HG03469 (cell line): ENCODE measurements around the gene ETS1.

Experiments
- ATAC-seq: cut with Tn5 transposase; IDR thresholded peaks from one replicate; pipeline ENCODE4 v1.9.1; 2021; ENCODE audit warnings: mild to moderate bottlenecking, moderate library complexity, moderate number of reproducible peaks; ENCODE audit not compliant: unreplicated experiment

Gene ETS1

GRCh38 chr11:128520888-128521681 is 66.3 kb downstream of the ETS1 start:
- no peak for ATAC-seq

DNA sequence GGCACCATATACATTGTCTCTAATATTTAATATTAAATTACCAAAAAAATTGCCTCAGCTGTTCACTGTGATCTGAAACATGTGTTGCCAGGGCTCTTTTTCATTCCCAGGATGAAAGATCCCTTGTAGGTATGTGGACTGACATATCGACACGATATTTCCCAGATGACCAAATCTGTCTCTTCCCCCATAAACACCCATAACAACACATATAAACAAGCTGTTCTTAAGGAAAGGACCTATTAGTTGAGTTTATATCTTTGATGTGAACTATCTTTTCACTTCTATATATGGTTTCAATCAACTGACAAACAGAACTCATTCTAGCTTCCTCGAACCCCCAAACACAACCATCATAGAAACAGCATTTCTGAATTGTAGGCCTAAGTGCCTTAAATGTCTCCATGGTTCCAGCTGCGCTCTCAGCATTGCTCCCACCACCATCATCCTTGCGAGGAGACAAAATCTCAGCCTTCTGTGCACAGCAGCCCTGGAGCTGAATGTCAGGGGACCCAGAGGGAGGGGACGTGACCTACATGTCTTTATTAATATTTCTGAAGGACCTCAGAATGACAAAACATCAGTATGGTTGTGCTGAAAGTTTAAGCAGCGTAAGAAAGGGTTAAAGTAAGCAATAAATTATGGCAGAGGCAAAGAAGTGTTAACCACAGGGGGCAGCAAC is 67.0 kb downstream of the ETS1 start:
- ATAC-seq = no peak

DNA sequence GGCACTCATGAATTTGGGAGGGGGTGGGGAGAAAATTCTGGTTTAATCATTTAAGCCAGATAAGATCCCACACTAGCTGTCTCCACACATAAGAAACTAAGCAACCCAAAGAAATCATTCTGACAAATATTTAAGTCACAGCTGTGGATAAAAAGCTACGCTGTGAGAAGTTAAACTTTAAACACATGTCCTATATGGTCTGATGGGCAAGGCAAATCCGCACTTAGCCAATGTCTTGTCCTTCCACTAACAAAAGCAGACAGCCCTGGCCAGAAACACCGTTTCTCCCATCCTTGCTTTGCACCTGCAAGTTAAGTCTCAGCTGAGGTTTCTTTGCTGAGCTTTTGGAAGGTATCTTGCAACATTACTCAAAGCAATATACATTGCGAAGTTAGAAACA is 68.0 kb downstream of the ETS1 start:
- ATAC-seq = no peak

GRCh38 chr11:128518493-128519207 is 68.7 kb downstream of the ETS1 start:
- ATAC-seq = no peak

- ATAC-seq = no peak
Measured at GRCh38 chr11:128517451-128518230, 69.7 kb downstream of the ETS1 start.

DNA sequence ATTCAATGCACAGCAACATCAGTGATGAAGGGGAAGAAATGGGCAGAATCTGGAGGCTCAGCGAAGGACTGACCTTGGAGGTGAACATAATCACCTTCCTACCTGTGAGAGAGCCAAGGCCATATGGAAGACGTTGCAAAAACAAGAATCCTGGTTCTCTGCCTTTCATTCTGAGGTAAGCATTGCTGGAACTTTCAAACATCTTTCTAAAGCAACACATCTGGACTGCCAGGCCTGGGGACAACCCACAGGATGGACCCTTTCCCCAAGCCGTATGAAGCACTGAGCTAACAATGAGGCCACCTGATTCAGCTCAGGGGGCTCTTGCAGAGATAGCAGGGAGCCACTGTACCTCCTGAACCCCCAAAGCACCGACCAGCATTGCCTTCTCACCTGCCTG is 70.5 kb downstream of the ETS1 start:
- no peak for ATAC-seq

DNA sequence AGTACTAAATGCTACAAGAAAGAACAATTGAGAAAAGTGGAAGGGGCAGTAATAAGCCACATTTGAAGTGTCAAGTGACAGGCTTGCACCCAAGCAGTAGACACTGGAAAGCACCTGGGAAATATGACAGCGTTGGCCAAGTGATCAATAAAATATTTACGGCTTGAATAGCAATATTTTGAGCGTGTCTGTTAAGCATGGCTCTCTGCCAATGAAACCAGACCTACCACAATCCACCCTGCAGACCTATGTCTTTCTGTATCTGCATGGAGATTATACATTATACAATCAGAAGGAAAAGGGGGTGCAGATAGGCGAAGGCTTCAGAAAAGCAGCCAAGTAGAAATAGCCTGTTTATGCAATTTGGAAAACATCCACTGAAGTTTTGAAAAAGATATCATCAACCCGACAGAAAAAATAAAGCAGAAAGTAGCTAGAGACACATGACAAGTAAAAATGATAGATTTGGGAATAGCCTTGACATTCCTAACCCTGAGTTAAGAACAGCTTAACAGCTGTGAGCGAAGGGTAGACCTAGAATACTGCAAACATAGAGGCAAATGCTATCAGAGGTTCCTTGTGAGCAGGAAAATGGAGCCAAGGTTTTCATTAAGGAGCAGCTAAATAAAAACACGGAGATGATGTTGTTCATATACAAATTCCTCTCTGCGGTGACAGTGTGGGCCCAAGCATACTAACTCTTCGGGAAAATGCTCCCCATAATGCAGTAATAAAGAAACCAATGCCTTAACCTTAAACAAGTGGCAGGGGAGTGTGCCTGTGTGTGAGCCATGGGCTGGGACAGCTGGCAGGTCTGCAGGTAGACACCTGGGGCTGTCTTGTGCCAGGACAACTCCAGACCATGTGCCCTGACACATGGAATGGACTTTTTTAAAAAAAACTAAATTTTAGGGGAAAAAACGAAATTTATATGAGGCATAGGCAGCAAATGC is 71.3 kb downstream of the ETS1 start:
- ATAC-seq = no peak

GRCh38 chr11:128515086-128515485 is 72.3 kb downstream of the ETS1 start:
- no peak for ATAC-seq

DNA sequence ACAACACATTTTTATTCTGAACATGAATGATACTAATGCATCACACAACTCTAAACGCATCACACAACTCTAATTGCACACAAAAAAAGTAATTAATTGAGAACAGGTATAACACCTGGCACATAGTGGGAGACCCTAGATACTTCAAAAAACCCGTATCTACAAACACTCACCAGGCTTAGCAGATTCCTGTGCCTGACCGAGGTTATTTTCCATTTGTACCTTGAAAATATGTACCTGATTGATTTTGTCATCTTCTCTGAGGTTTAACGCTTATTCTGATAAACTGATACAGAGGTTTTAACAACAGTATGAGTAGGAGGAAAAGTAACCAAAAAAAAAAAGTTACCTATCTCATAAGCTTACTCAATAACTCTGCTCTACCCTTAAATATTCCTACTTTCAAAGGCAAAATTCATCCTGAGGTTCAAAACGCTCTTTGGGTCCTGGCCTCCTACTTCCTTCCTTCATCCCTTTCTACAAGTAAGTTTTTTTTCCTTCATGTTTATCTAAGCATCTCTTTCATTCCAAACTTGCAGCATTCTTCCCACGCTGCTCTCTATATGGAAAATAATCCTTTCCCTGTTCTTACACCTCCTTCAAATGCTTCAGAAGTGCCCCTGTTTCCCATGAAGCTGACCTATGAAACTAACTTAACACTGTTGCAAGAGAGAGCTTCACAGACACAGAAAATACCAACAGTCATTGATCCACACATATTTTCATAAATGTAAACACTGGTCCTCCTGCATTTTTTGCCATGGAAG is 73.3 kb downstream of the ETS1 start:
- no peak for ATAC-seq

- ATAC-seq = no peak
Measured at GRCh38 chr11:128512474-128512996, 74.8 kb downstream of the ETS1 start.

GRCh38 chr11:128511712-128512111 is 75.6 kb downstream of the ETS1 start:
- ATAC-seq = no peak

- ATAC-seq = no peak
Measured at GRCh38 chr11:128509621-128510389, 77.6 kb downstream of the ETS1 start.

GRCh38 chr11:128508770-128509510 is 78.4 kb downstream of the ETS1 start:
- ATAC-seq = no peak

GRCh38 chr11:128507936-128508335 is 79.4 kb downstream of the ETS1 start:
- ATAC-seq = no peak

GRCh38 chr11:128506999-128507611 is 80.3 kb downstream of the ETS1 start:
- ATAC-seq = peak; percentile 30

GRCh38 chr11:128506356-128506755 is 81.0 kb downstream of the ETS1 start:
- ATAC-seq = no peak

DNA sequence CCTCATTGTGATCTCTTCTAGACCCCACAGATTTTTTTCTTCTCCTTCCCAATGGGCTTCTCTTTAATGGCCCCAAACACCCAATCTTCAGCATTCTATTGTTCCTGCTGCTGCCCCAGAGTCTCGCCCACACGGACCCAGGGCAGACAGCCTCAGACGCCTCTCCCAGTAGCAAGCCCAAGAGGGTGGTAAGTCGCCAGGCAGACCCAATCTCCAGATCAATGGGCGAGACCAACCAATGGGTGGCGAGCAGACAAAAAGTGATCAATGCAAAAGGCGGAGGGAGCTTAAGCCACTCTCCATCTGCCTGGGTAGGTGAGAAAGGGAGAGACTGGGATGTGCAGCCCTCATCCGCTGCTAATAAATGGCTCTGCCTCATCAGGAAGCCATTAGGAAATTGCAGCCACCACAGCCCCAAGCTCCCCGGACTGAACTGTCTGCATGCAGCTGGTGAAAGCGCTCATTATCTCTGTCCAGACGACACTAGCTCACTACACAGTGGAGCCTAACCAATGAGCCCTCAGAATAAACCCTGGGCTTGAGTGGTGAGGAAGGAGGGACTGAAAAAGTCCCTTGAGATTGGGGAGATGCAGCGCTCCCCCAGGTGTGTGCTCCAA is 81.8 kb downstream of the ETS1 start:
- no peak for ATAC-seq
